ENCODE data around the gene FRMD4A. TPM values are rescaled to one million over a fixed set of nuclear protein-coding genes. Genes with fewer than 3 reads are reported as not detected.

Gene FRMD4A
- total RNA-seq, 1 donor from 2014 or later = 236 TPM

- Mint-ChIP-seq H3K4me3 (ENCODE audit: unreplicated experiment) (no peak overlapping the region), H3K36me3 (ENCODE audit: unreplicated experiment) (peaks cover 20% of the 10 kb centered on the region), H3K27ac (ENCODE audit: unreplicated experiment) (no peak overlapping the region), H3K4me1 (ENCODE audit: unreplicated experiment) (peaks cover 34% of the 10 kb centered on the region), H3K27me3 (ENCODE audit: unreplicated experiment) (no peaks in the 10 kb centered on the region), H3K9me3 (ENCODE audit: unreplicated experiment) (no peaks in the 10 kb centered on the region)
- no peak for DNase-seq (ENCODE audit: extremely low spot score, unreplicated experiment)
- TF ChIP-seq CTCF (IDR thresholded peaks at IDR 0.05) = no peak
These were observed 304.4 kb downstream of the FRMD4A start for GRCh38 chr10:14026325-14026724.

- H3K4me3 Mint-ChIP-seq (ENCODE audit: unreplicated experiment) = no peak overlapping the region
- no peak for DNase-seq (ENCODE audit: extremely low spot score, unreplicated experiment)
- H3K27me3 Mint-ChIP-seq (ENCODE audit: unreplicated experiment) = no peaks in the 10 kb centered on the region
- TF ChIP-seq CTCF (IDR thresholded peaks at IDR 0.05) = no peak
- peaks cover 21% of the 10 kb centered on the region for H3K36me3 Mint-ChIP-seq (ENCODE audit: unreplicated experiment)
- H3K9me3 Mint-ChIP-seq (ENCODE audit: unreplicated experiment) = no peaks in the 10 kb centered on the region
- H3K27ac Mint-ChIP-seq (ENCODE audit: unreplicated experiment) = no peak overlapping the region
- peaks cover 36% of the 10 kb centered on the region for H3K4me1 Mint-ChIP-seq (ENCODE audit: unreplicated experiment)
These were observed 305.2 kb downstream of the FRMD4A start for GRCh38 chr10:14025283-14026189.

GRCh38 chr10:14024329-14025202 lies 306.2 kb downstream of the FRMD4A start:
- no peak overlapping the region for H3K4me3 Mint-ChIP-seq (ENCODE audit: unreplicated experiment)
- H3K27ac Mint-ChIP-seq (ENCODE audit: unreplicated experiment) = peak overlapping the region; percentile 20
- peaks cover 20% of the 10 kb centered on the region for H3K36me3 Mint-ChIP-seq (ENCODE audit: unreplicated experiment)
- no peaks in the 10 kb centered on the region for H3K9me3 Mint-ChIP-seq (ENCODE audit: unreplicated experiment)
- H3K4me1 Mint-ChIP-seq (ENCODE audit: unreplicated experiment) = peaks cover 42% of the 10 kb centered on the region
- TF ChIP-seq CTCF (IDR thresholded peaks at IDR 0.05) = no peak
- H3K27me3 Mint-ChIP-seq (ENCODE audit: unreplicated experiment) = no peaks in the 10 kb centered on the region
- no peak for DNase-seq (ENCODE audit: extremely low spot score, unreplicated experiment)

- no peak for TF ChIP-seq CTCF (IDR thresholded peaks at IDR 0.05)
- H3K9me3 Mint-ChIP-seq (ENCODE audit: unreplicated experiment) = peaks cover 3% of the 10 kb centered on the region
- no peak for DNase-seq (ENCODE audit: extremely low spot score, unreplicated experiment)
- peak overlapping the region; percentile 93 for H3K27ac Mint-ChIP-seq (ENCODE audit: unreplicated experiment)
- H3K4me1 Mint-ChIP-seq (ENCODE audit: unreplicated experiment) = peaks cover 42% of the 10 kb centered on the region
- H3K27me3 Mint-ChIP-seq (ENCODE audit: unreplicated experiment) = no peaks in the 10 kb centered on the region
- H3K4me3 Mint-ChIP-seq (ENCODE audit: unreplicated experiment) = peak overlapping the region; percentile 16
- peaks cover 17% of the 10 kb centered on the region for H3K36me3 Mint-ChIP-seq (ENCODE audit: unreplicated experiment)
These were observed 306.9 kb downstream of the FRMD4A start for GRCh38 chr10:14023673-14024328.

All from osteocyte (in vitro differentiated cells).